GM12865 (cell line): Measurements from ENCODE around the gene PRDM4.
A peak's percentile ranks its signal among the peaks of the same experiment; 100 is the strongest.
"Not testable (repeated sequence)": the region's sequence is repeated elsewhere in the genome, so short reads cannot be mapped to it uniquely, and the experiment has no call there.

Source experiments
- DNase-seq: peaks from one replicate; pipeline ENCODE4 v3.0.0; 2010; ENCODE audit warnings: low read depth
- H3K4me3 ChIP-seq: 2 replicates; pipeline ENCODE4 v1.5.1; 2011; ENCODE audit warnings: mild to moderate bottlenecking, low read depth, low read length, control low read depth
- TF ChIP-seq, protein P1 (sequence below): IDR thresholded peaks from 2 replicates; pipeline ENCODE4 v1.5.1; 2011; ENCODE audit warnings: low read length, control low read depth, low read depth, inconsistent platforms; ENCODE audit not compliant: insufficient read depth; ENCODE audit errors: missing control alignments

PRDM4 gene

GRCh38 chr12:107695772-107696171 is 65.2 kb downstream of the PRDM4 start:
- peak; percentile 25 for DNase-seq
- TF ChIP-seq, protein P1, sequence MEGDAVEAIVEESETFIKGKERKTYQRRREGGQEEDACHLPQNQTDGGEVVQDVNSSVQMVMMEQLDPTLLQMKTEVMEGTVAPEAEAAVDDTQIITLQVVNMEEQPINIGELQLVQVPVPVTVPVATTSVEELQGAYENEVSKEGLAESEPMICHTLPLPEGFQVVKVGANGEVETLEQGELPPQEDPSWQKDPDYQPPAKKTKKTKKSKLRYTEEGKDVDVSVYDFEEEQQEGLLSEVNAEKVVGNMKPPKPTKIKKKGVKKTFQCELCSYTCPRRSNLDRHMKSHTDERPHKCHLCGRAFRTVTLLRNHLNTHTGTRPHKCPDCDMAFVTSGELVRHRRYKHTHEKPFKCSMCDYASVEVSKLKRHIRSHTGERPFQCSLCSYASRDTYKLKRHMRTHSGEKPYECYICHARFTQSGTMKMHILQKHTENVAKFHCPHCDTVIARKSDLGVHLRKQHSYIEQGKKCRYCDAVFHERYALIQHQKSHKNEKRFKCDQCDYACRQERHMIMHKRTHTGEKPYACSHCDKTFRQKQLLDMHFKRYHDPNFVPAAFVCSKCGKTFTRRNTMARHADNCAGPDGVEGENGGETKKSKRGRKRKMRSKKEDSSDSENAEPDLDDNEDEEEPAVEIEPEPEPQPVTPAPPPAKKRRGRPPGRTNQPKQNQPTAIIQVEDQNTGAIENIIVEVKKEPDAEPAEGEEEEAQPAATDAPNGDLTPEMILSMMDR: peak; percentile 21
- H3K4me3 ChIP-seq: not testable (repeated sequence)

DNA sequence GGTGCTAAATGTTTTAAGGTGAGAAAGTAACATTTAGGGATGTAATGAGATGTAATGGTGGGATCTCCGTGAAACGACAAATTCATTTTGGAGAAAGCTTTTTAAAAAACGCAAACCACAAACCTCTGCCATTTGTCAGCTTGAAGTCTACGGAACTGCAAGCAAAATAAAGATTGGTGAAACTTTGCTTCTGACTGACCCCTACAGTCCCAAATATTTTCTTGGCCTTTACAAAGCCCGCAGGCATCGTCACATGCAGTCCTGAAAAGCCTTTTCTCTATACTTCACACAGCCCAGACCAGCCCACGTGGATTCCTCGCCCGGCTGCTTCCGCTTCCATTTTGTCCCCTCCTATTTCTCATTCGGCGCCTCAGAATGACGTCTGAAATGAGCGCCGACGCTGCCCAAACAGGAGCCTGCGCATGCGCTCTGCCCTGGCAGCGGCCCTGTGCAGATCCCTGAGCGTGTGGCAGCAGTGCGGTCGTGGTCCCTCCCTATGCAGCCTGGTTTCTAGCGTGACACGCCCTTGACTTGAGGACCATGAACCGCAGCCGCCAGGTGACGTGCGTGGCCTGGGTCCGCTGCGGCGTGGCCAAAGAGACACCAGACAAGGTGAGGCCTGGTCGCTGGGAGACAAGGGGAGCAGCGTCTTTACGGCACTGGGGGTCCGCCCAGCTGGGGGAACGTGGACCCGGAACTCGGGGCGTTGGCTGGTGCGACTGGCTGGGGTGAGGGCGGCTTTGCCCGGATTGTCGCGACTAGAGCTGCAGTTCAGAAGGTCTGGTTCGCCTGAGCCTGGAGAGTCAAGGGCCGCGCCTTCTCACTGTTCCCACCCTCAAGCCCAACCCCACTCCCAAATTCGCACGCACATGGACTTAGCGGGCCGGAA is 75.3 kb downstream of the PRDM4 start, which contains the start of gene PWP1:
Gene PWP1 (plus strand): TSS at position 440 of the 889 bp plus-strand sequence. CDS start 101 bp downstream, at position 541.
- TF ChIP-seq, protein P1: no peak

GRCh38 chr12:107684990-107685359 is 76.0 kb downstream of the PRDM4 start:
- TF ChIP-seq, protein P1: no peak
- DNase-seq: peak; percentile 51
- peak overlapping the region; percentile 99 for H3K4me3 ChIP-seq

More for the DNA sequence above, 75.3 kb downstream of the PRDM4 start, which contains the start of gene PWP1:
- H3K4me3 ChIP-seq: peak within 1 kb of the TSS; percentile 99
- DNase-seq: peak; percentile 98

- H3K4me3 ChIP-seq: peak overlapping the region; percentile 99; the same call in 1 of the 2 replicates
- no peak for DNase-seq
- TF ChIP-seq, protein P1: no peak
Observed at GRCh38 chr12:107684029-107684795, 76.7 kb downstream of the PRDM4 start.
